Fibroblast of skin of abdomen (primary cell): ENCODE results near the gene KRTDAP.
"Not testable (repeated sequence)": the region's sequence is repeated elsewhere in the genome, so short reads cannot be mapped to it uniquely, and the experiment has no call there.

Experiments
- DNase-seq: peaks from one replicate; pipeline ENCODE4 v3.0.0-alpha.2; 2013

Gene KRTDAP

DNA sequence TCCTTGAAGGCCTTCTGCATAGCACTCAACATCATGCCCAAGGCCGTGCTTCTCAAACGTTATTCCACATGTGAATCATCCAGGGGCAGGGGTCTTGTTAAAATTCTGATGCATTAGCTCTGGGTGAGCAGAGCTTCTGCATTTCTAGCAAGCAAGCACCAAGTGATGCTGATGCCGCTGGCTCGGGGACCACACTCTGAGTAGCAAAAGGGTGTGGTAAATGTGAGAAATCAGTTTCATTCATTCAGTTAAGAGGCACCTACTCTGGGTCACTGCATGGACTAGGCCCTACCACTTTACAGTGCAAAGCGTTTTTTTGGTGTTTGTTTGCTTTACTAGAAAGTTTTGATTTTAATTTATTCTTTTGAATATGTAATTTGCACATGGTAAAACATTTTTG is 7.2 kb downstream of the KRTDAP start:
- no peak for DNase-seq

DNA sequence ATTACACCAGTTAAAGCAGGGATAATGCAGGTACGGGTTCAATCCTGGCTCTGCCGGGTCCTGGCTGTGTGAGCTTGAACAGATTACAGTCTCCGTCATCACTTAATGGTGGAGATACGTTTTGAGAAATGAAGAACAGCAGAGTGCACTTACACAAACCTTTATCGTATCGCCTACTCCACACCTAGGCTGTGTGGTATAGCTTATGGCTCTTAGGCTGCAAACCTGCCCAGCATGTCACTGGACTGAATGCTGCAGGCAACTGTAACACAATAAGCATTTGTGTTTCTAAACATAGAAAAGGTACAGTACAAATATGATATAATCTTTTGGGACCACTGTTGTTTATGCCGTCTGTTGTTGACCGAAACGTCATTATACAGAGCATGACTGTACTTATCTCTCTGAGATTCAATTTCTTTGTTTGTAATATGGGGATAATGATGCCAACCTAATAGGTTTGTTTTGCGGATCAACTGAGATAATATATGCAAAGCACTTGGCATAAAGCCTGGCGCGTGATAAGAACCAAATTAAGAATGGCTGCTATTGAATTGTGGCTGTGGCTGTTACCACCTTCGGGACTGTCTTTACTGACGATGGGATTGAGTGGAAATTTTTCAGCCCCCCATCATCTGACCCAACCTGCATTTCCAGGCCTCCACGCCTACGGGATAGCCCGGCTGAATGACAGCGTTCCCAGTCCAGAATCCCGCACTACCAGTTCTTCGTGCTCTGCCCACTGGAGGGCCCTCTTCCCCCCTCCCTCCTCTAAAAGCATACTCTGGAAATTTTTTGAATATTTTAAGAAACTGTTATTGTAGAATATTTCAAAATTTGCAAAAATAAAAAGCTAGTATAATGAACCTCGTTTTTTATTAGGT is 11.2 kb downstream of the KRTDAP start:
- no peak for DNase-seq

DNA sequence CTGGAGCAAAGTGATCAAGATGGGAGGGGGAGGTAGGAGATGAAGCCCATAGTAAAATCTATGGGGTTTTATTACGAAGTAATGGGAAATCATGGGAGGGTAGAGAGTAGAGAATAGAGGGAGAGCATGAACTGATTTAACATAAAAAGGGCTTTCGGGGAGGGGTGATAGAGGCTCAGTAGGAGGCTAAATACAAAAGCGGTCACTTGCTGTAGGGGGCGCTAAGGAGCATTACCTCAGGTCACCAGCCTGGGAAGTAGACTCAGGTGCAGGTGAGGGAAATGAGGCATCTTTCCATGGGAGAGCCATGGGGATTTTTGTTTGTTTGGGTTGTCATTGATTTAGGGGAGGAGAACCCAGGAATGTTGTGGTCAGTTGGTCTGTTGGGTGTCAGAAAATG is 14.1 kb downstream of the KRTDAP start:
- DNase-seq: no peak

DNA sequence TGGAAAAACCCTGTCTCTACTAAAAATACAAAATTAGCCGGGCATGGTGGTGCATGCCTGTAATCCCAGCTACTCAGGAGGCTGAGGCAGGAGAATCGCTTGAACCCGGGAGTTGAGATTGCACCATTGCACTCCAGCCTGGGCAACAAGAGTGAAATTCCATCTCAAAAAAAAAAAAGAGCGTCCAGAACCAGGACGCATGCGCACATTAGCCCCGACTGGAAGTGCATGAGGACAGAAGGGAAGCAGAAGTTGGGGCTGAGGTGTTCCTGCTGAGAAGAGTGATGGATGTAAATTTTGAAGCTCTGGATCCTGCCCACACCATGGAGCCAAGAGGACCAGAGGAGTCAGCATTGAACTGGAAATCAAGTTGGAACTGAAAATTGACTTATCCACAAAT is 15.7 kb downstream of the KRTDAP start:
- DNase-seq: not testable (repeated sequence)

DNA sequence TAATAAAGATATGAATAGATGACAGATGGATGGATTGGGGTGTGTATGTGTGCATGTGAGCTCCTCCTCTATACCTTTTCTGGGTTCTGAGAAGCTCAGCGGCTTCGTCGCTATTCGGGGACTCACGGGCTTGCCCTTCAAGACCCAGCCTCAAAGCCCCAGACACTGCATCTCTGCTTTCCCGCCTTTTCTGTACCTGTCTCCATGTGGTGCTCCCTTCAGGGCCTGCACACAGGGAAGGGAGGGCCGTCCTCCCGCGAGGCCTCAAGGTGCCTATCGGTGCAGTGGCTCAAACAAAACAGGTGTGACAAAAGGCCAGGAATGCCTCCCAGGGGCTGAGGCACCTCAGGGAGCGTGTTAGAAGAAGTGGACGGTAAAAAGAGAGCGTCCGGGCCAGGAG is 16.2 kb downstream of the KRTDAP start:
- DNase-seq: no peak

DNA sequence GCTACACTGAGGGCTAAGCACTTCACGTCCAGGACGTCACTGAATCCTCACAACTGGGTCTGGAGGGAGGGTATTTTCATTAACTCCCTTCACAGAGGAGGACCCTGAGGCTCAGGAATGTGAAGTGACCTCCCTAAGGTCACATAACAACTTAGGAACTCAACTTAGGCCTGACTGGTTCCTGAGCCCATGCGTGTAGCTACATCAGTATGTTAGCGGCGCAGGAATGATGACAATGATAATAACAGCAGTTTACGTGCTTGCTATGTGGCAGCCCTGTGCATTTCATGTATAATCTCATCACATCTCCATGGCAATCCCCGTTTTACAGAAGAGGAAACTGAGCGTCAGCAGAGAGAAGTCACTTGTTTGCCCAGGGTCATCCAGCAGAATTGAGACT is 18.3 kb downstream of the KRTDAP start:
- DNase-seq: no peak

DNA sequence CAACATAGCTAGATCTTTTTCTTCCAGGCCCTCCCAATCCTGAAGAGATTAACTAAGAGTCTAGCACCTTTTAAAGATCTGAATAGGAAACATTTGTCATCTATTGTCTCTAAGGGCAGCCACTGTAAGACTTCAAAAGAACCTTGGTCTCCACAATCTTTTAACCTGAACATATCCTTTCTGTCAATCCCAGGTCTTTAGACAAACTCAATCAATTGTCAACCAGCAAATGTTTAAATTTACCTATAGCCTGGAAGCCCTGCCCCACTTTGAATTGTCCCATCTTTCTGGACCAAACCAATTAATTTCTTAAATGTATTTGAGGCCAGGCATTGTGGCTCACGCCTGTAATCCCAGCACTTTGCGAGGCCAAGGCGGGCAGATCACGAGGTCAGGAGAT is 19.2 kb downstream of the KRTDAP start:
- not testable (repeated sequence) for DNase-seq

DNA sequence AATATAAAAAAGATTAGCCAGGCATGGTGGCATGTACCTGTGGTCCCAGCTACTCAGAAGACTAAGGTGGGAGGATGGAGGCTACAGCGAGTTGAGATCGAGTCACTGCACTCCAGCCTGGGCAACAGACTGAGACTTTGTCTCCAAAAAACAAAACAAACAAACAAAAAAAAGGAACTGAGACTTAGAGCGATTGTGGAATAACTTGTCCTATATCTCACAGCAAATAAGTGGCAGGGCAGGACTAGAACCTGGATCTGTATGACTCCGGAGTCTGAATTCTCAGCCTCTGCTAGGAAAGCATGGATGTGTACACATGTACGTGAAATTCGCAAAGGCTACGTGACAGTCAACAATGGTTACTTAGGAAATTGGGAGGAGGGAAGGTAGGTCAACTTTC is 20.1 kb downstream of the KRTDAP start:
- DNase-seq: no peak

DNA sequence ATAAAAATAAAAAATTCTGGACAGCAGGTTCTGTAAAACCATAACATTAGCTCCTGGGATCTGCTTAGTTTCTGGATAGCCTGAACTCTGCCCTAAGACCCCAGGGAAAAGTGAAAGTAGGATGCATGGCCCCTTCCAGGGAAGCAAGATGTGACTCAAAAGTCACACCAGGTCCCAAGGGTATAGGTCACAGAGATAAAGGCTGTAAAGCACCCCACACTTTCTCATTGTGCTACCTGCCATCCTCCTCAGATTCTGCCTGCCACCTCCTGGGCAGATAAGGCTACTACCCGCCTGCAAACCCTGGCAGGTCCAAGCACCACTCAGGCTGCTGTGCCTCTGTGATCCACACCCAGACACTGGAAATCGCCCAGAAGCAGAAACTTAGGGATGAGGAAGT is 21.6 kb downstream of the KRTDAP start:
- no peak for DNase-seq

DNA sequence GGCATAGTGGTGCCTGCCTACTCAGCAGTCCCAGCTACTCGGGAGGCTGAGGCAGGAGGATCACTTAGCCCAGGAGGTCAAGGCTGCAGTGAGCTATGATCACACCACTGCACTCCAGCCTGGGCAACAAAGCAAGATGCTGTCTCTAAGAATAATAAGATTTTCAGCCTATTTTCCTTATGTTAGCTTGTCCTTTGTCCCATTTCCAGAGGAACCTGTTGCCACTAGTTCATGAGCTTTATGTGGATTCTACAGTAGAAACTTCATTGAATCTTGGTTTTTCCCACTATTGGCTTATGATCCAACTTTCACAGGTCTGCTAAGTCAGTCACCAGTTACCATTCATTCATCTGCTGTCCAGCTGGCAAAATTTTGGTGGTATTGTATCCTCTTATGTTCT is 24.0 kb downstream of the KRTDAP start:
- DNase-seq: no peak

DNA sequence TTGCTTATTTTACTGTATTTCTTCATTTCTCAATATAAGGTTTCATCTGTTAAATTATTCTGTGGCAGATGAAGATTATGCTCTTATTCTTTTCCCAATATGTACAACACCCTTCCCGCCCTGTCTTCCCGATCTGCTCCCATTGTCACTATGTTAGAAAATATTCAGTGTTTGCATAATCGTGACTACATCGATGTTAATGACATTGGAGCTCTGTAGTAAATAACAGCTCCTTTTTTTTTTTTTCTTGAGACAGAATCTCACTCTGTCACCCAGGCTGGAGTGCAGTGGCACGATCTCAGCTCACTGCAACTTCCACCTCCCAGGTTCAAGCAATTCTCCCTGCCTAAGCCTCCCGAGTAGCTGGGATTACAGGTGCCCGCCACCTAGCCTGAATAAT is 27.3 kb downstream of the KRTDAP start:
- not testable (repeated sequence) for DNase-seq

DNA sequence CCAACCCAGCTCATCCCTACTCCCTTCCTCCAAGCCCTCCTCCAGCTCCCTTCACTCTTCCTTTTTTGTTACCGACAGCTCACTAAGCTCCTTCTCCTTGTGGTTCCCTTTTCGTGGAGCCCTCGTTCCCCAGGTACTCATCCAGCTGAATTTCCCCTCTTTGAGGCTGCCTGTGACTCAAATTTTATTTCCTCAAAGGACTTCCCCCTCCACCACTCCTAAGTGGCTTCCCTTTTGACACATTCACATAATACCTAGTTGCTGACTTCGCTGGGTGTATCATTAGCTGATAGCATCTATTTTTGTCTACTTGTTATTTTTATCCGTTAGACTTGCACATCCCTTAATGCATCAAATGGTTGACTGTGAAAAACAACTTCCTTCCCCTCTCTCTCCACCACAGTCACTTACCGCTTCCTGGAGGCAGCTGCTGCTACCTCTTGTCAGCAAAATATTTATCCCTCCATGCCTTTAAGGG is 27.7 kb downstream of the KRTDAP start:
- no peak for DNase-seq

DNA sequence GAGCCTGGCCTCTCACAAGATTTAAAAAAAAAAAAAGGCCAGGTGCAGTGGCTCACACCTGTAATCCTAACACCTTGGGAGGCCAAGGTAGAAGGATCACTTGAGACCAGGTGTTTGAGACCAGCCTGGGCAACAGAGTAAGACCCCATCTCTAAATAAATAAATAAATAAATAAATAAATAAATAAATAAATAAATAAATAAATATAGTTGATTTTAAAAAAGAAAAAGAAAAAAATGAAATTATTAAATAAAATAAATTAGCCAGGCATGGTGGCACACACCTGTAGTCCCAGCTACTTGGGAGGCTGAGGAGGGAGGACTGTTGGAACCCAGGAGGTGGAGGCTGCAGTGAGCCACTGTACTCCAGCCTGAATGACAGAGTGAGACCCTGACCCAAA is 28.5 kb downstream of the KRTDAP start:
- not testable (repeated sequence) for DNase-seq

DNA sequence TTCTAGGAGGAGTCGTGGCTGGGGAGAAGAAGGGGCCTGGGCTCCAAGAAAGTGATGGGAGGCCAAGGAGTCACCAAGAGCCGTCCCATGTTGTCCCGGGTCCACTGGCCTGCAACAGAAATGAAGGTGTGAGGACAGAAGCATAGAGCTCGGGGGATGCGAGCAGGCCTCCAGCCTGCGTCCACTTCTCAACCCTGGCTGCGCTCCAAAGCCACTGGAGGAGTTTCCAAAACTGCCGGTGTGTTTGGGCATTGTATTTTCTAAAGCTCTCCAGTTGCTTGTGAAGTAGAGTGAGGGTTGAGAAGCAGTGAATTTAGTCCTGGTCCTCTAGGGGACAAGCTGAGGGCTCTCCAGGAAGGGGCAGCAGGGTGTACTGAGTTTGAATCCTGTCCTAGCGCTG is 29.2 kb downstream of the KRTDAP start:
- DNase-seq: no peak

DNA sequence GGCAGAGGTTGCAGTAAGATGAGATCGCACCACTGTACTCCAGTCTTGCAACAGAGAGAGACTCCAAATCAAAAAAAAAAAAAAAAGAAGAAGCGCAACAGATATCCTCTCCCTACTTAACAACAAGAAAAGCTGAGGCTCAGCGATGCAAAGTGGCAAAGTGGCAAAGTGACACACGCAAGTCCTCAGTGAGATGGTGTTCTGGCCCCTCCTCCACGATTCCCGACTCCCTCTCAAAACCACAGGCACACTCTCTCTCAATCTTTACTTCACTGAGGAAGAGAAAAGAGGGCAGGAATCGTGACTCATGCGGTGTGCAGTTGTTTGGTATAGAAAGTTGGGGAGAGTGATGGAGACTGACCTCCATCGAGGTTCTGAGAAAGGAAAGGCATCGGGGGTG is 29.7 kb downstream of the KRTDAP start:
- no peak for DNase-seq

DNA sequence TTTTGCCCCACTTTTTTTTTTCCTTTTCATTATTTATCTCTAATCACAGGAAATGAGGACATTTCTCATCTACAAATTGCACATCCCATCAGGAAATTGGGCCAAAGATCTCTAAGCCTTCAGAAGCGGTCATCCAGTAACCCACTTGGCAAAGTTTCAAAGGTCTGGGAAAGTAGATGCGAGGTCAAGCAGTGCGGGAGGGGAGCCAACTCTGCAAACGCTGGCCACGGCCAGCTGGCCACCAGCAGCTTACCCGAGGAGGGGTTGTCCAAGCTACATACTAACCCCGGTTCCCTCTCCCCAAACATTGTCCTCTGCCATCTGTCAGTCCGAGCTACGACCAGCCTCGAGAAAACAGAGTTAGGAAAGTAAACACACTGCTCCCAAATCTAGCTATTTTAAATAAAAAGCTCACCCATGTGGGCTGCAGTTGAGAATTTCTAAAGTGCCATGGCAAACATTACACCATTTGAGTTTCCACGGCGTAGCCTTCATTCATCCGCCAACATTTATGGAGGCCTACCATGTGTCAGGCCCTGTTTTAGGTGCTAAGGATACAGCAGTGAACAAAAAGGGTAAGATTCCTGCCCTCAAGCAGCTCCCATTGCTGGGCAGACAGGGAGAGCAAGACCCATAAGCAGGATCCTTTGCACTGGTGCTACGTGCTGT is 30.7 kb downstream of the KRTDAP start:
- DNase-seq: no peak

DNA sequence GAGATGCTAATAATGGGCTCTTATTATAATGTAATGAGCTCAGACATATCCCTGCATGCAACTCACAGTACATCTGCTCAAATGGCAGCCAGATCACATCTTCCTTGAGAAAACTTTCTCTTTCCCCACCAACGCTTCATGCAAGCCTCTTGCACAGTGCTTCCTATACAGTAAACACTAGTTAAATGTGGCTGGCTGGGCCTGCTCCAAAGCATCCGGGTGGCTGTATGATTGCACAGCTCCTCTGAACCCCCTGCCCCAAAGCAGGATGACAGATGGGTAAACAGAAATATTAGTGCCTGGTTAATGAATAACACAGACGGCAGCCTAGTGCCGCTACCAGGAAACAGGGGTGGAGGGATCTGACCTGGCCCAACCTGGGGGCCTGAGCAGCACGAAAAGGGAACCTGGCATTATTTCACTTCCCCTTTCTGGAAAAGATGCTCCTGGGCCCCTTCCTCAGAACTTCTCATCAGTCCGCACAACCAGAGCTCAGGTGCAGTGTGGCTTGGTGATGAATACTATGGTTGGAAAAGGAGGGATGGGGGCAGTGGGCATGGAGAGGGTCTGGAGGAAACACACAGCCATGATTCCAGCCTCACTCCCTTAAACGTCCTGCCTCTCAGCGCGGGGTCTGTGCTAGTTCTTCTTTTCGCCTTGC is 31.4 kb downstream of the KRTDAP start:
- DNase-seq: no peak

DNA sequence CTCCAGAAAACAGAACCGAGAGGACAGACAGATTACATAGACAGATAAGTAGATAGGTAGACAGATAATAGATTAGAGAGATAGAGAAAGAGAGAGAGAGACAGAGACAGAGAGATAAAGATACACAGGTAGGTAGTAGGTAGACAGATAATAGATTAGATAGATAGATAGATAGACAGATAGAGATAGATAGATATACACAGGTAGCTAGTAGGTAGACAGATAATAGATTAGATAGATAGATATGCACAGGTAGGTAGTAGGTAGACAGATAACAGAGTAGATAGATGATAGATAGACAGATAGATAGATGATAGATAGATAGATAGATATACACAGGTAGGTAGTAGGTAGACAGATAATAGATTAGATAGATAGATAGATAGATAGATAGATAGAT is 32.1 kb downstream of the KRTDAP start:
- DNase-seq: no peak

DNA sequence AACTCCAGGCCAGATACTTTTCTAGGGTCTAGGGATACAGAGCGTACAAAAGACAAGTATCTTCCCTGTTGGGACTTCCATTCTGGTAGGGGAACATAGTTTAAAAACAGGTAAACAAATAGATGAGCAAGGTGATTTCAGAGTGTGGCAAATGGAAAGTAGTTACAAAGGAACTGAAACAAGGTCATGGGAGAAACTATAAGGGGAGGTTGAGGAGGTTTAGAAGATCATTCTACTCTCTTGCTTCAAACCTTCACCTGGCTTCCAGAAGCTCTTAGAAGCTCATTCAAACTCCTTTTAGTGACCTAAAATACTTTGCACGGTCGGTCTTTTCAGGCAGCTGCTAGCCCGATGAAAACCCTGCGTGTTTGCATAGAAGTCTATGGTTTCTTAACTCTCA is 33.1 kb downstream of the KRTDAP start:
- no peak for DNase-seq

DNA sequence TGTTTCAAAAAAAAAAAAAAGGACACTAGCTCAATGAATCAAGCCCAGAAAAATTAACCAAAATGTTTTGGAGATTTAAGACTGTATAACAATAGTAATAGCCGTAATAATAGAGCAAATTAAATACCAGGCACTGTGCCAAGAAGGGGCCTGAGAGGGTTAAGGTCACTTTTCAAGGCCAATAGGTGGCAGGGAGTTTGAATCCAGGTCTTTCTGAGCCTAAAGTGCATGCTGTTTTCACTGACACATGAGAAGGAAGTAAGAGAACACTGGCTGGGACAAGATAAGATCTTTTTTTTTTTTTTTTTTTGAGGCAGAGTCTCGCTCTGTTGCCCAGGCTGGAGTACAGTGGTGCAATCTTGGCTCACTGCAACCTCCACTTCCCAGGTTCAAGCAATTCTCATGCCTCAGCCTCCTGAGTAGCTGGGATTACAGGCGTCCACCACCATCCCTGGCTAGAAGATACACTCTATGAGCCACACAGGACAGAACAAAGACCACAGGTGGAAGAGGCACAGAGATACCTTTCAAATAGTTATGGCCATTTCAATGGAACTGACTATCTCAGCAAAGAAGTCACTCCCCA is 34.6 kb downstream of the KRTDAP start:
- no peak for DNase-seq

DNA sequence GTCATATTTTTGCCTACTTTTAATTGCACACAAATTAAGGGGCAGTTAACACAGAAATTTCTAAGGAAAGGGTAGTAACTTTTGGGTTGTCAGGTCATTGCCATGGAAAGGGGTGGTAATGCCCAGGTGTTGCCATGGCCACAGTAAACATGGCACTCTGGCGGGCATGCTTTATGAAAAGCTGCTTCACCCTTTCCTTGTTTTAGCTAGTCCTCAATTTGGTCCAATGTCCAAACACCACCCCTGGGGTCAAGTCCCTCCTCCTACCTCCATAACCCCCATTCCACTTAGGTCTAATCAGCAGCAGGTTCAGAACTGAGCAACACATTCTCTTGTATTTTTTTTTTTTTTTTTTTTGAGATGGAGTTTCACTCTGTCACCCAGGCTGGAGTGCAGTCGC is 35.6 kb downstream of the KRTDAP start:
- no peak for DNase-seq

DNA sequence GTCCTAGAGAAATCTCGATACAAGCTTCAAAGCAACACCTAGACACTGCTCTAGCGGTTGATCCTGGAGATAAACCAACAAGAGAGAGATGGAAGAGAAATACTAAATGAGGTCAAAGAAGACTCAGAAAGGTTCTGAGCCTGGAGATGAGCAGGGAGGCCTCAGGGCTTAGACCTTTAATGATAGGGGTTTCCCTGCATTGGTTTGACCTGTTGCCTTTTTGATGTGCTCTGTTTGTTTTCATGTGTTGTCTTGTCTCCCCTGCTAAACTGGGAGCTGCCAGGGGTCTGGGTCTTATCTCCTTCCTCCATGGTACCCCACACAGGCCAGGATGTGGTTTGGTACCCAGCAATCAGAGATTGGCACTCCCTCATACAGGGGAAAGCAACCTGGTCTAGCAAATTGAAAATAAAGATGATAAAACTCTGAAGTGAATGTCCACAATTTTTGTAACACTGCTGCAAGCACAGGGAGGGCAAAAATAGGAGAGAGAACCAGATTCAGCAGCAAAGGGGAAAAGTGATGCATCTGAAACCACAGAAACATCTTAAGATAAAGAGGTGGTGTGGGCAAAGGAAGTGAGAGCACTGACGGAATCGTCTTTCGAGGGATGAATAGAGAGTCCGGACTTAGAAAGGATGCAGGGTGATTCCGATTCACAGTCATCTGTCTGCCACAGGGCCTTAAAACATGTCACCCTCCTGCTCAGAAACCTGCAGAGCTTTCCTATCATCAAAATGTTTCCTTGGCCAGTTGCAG is 38.7 kb downstream of the KRTDAP start:
- DNase-seq: no peak
